ENCODE results near the gene P2RY10. TPM values are rescaled to one million over a fixed set of nuclear protein-coding genes. Genes with fewer than 3 reads are reported as not detected.
"Not testable (repeated sequence)": the region's sequence is repeated elsewhere in the genome, so short reads cannot be mapped to it uniquely, and the experiment has no call there.

Gene P2RY10
- total RNA-seq, 4 donors from 2014 or later, result 0.22 to 0.42 TPM; not detected in 2

- DNase-seq (ENCODE audit: low spot score in 2 of 2), result no peak
- H3K27ac ChIP-seq, result no peak overlapping the region
- WGBS, 2 donors, result 67 to 79% methylated on average over 4 to 5 of the region's 5 CpGs
- no peaks in the 10 kb centered on the region for H3K27me3 ChIP-seq
- H3K36me3 ChIP-seq, result no peaks in the 10 kb centered on the region
- no peak overlapping the region for H3K4me3 ChIP-seq
- no peaks in the 10 kb centered on the region for H3K9me3 ChIP-seq
- TF ChIP-seq POLR2A (IDR thresholded peaks at IDR 0.05) (no peak), EP300 (IDR thresholded peaks at IDR 0.05) (no peak)
- H3K4me1 ChIP-seq, result no peaks in the 10 kb centered on the region
Measured at GRCh38 chrX:78997870-78998558, 52.8 kb downstream of the P2RY10 start.

GRCh38 chrX:79007540-79007939 lies 62.3 kb downstream of the P2RY10 start:
- not testable (repeated sequence) for H3K36me3 ChIP-seq; H3K4me3 ChIP-seq; H3K27me3 ChIP-seq; H3K9me3 ChIP-seq; DNase-seq (ENCODE audit: low spot score in 2 of 2); H3K4me1 ChIP-seq; H3K27ac ChIP-seq
- WGBS, 2 donors, result 78 to 94% methylated on average over 1 of the region's 1 CpG

Other genes with a start within 250 kb of the P2RY10 start
- gene LPAR4, start 197.7 kb upstream of the P2RY10 start, total RNA-seq, result 1 to 10 TPM in 1 of 4 donors, under 1 TPM in 2, not detected in 1; 0.20 to 1.5 (median 0.63) TPM
- 1 to 10 TPM in 1 of 4 donors, under 1 TPM in 2, not detected in 1; 0.21 to 2.9 (median 0.90) TPM for gene GPR174, start 199.3 kb downstream of the P2RY10 start, total RNA-seq